Bronchial epithelial cell (primary cell): ENCODE results near the gene RPLP1. TPM values are rescaled to one million over a fixed set of nuclear protein-coding genes. Genes with fewer than 3 reads are reported as not detected.

Experiments used
- DNase-seq: peaks from one replicate; pipeline ENCODE4 v3.0.0-alpha.2; 2010; ENCODE audit warnings: low read depth
- FAIRE-seq: peaks from 2 replicates; lab custom pipeline; 2011; peaks lifted over from hg19 to GRCh38; lab: Jason Lieb, UNC
- H3K27me3 ChIP-seq: 2 replicates; pipeline ENCODE4 v1.5.1; 2011; ENCODE audit warnings: low read length; ENCODE audit not compliant: control insufficient read depth, insufficient read depth
- H3K36me3 ChIP-seq: 2 replicates; pipeline ENCODE4 v1.5.1; 2011; ENCODE audit warnings: low read length; ENCODE audit not compliant: control insufficient read depth, insufficient read depth
- H3K4me3 ChIP-seq: 2 replicates; pipeline ENCODE4 v1.5.1; 2011; ENCODE audit warnings: mild to moderate bottlenecking, low read depth, low read length, control low read depth
- CTCF ChIP-seq: IDR thresholded peaks from 2 replicates; pipeline ENCODE4 v1.5.1; 2011; ENCODE audit warnings: mild to moderate bottlenecking, moderate library complexity, low read length, control low read depth, inconsistent platforms; ENCODE audit not compliant: insufficient read depth, severe bottlenecking
- total RNA-seq: library from RNA; depleted of rRNA; stranded (reverse); fragments of >200 nt; gene quantifications from 2 replicates; pipeline ENCODE4 v1.2.1, GENCODE V29; 2014

RPLP1 gene
- total RNA-seq, 1 donor from 2014 or later = 47.4 TPM

GRCh38 chr15:69493406-69493805 lies 40.8 kb downstream of the RPLP1 start:
- no peak for TF ChIP-seq CTCF
- DNase-seq (no peak), FAIRE-seq (no peak)
- H3K4me3 ChIP-seq = no peak overlapping the region
- no peaks in the 10 kb centered on the region for H3K36me3 ChIP-seq
- peaks cover 7% of the 10 kb centered on the region for H3K27me3 ChIP-seq

- FAIRE-seq = no peak
- H3K27me3 ChIP-seq = no peaks in the 10 kb centered on the region
- no peak overlapping the region for H3K4me3 ChIP-seq
- H3K36me3 ChIP-seq = no peaks in the 10 kb centered on the region
- no peak for TF ChIP-seq CTCF
- DNase-seq = no peak
These were observed 43.4 kb downstream of the RPLP1 start for GRCh38 chr15:69496001-69496400.

- TF ChIP-seq CTCF = no peak
- DNase-seq (no peak), FAIRE-seq (no peak)
- Histone ChIP-seq H3K4me3 (no peak overlapping the region), H3K27me3 (no peaks in the 10 kb centered on the region), H3K36me3 (no peaks in the 10 kb centered on the region)
These were observed 44.5 kb downstream of the RPLP1 start for GRCh38 chr15:69497076-69497475.

- Histone ChIP-seq H3K27me3 (no peaks in the 10 kb centered on the region), H3K36me3 (no peaks in the 10 kb centered on the region), H3K4me3 (no peak overlapping the region)
- no peak for TF ChIP-seq CTCF
- DNase-seq (no peak), FAIRE-seq (no peak)
These were observed 45.0 kb downstream of the RPLP1 start for GRCh38 chr15:69497667-69498066.

- FAIRE-seq = peak; percentile 70
- TF ChIP-seq CTCF = no peak
These were observed 45.7 kb downstream of the RPLP1 start for GRCh38 chr15:69498282-69498681.

GRCh38 chr15:69498987-69499386 lies 46.4 kb downstream of the RPLP1 start:
- Histone ChIP-seq H3K27me3 (no peaks in the 10 kb centered on the region), H3K4me3 (no peak overlapping the region), H3K36me3 (no peaks in the 10 kb centered on the region)
- FAIRE-seq (peak; percentile 62), DNase-seq (no peak)
- no peak for TF ChIP-seq CTCF

More at GRCh38 chr15:69498282-69498681, 45.7 kb downstream of the RPLP1 start:
- Histone ChIP-seq H3K36me3 (no peaks in the 10 kb centered on the region), H3K27me3 (no peaks in the 10 kb centered on the region), H3K4me3 (no peak overlapping the region)
- DNase-seq = no peak
